AG09319 (cell line): ENCODE data around the gene OPHN1.
"Not testable (repeated sequence)": the region's sequence is repeated elsewhere in the genome, so short reads cannot be mapped to it uniquely, and the experiment has no call there.

Experiments used
- DNase-seq: peaks from one replicate; pipeline ENCODE4 v3.0.0-alpha.2; 2010; ENCODE audit warnings: low read depth; ENCODE audit errors: extremely low read depth
- CTCF ChIP-seq: IDR thresholded peaks from 2 replicates; pipeline ENCODE4 v1.5.1; 2011; ENCODE audit warnings: low read depth, mild to moderate bottlenecking, inconsistent platforms, low read length, moderate library complexity

Gene OPHN1

GRCh38 chrX:68287419-68287818 is 145.9 kb downstream of the OPHN1 start:
- no peak for TF ChIP-seq CTCF
- DNase-seq: no peak

- DNase-seq: no peak
- TF ChIP-seq CTCF: no peak
Measured at GRCh38 chrX:68286980-68287379, 146.3 kb downstream of the OPHN1 start.

GRCh38 chrX:68286076-68286475 is 147.2 kb downstream of the OPHN1 start:
- TF ChIP-seq CTCF: no peak
- no peak for DNase-seq

GRCh38 chrX:68284281-68284904 is 148.9 kb downstream of the OPHN1 start:
- no peak for DNase-seq
- TF ChIP-seq CTCF: no peak

DNA sequence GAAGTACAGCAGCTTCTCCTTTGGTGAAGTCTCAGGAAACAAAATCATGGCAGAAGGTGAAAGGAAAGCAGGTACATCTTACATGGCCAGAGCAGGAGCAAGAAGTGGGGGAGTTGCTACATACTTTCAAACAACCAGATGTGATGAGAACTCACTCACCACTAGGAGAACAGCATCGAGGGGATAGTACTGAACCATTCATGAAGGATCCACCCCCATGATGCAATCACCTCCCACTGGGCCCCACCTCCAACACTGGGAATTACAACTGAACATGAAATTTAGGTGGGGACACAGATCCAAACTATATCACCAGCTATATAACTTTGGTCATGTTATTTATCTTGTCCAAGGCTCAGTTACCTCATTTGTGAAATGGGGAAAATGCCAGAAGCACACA is 159.4 kb downstream of the OPHN1 start:
- no peak for DNase-seq
- no peak for TF ChIP-seq CTCF

GRCh38 chrX:68264793-68265192 is 168.5 kb downstream of the OPHN1 start:
- not testable (repeated sequence) for DNase-seq

- no peak for TF ChIP-seq CTCF
- DNase-seq: no peak
Measured at GRCh38 chrX:68261060-68261672, 172.1 kb downstream of the OPHN1 start.

- TF ChIP-seq CTCF: no peak
- no peak for DNase-seq
Measured at GRCh38 chrX:68256990-68257389, 176.3 kb downstream of the OPHN1 start.
